Kidney (tissue), 14 donors: Measurements from ENCODE around the gene XAB2. TPM values are rescaled to one million over a fixed set of nuclear protein-coding genes. Genes with fewer than 3 reads are reported as not detected.

ENCODE experiments used
- DNase-seq, 5 donors: peaks; one replicate each; pipeline ENCODE4 v3.0.0-alpha.2; 2013 to 2020
- FAIRE-seq: peaks from 2 replicates; lab custom pipeline; 2012; peaks lifted over from hg19 to GRCh38; lab: Jason Lieb, UNC
- H3K27ac ChIP-seq, 2 donors: one replicate each; pipeline ENCODE4 v1.7.0; 2013; ENCODE audit warnings: low read depth in 2 of 2, low read length in 2 of 2, inconsistent platforms in 1 of 2
- H3K27me3 ChIP-seq: one replicate; pipeline ENCODE4 v1.7.1; 2013; ENCODE audit warnings: low read length, inconsistent platforms; ENCODE audit not compliant: control insufficient read depth, insufficient read depth
- H3K36me3 ChIP-seq, 3 donors: one replicate each; pipeline versions ENCODE4 v1.7.0 to v1.7.1; 2013; ENCODE audit warnings: low read length in 3 of 3, control low read depth in 1 of 3, inconsistent platforms in 1 of 3; ENCODE audit not compliant: insufficient read depth in 3 of 3, control insufficient read depth in 2 of 3
- H3K4me1 ChIP-seq, 3 donors: one replicate each; pipeline versions ENCODE4 v1.7.0 to v1.7.1; 2013; ENCODE audit warnings: low read length in 3 of 3, inconsistent platforms in 1 of 3, low read depth in 1 of 3; ENCODE audit not compliant: control insufficient read depth in 2 of 3, insufficient read depth in 2 of 3
- H3K4me3 ChIP-seq, 3 donors: one replicate each; pipeline versions ENCODE4 v1.7.0 to v1.8.1; 2013; ENCODE audit warnings: low read length in 3 of 3, control low read depth in 1 of 3, inconsistent platforms in 1 of 3
- H3K9ac ChIP-seq, 3 donors: one replicate each; pipeline versions ENCODE4 v1.7.0 to v1.7.1; 2013; ENCODE audit warnings: low read length in 3 of 3, control low read depth in 1 of 3, inconsistent platforms in 1 of 3
- H3K9me3 ChIP-seq, 3 donors: one replicate each; pipeline versions ENCODE4 v1.7.0 to v1.7.1; 2013; ENCODE audit warnings: low read length in 3 of 3, control low read depth in 1 of 3, inconsistent platforms in 1 of 3; ENCODE audit not compliant: control insufficient read depth in 2 of 3, insufficient read depth in 1 of 3
- intact Hi-C: fragments of 100-400 bp; cut with DNase I; formaldehyde crosslinking; loops from one replicate; pipeline ENCODE4 v1.11.1; 2022
- polyA plus RNA-seq: library from polyadenylated mRNA; stranded (reverse); fragments of 350-450 nt; fragmentation: Illumina TruSeq; extraction: RNeasy Lipid Tissue Mini Kit (QIAGEN cat#74804); gene quantifications from one replicate; pipeline ENCODE4 v1.2.3, GENCODE V29; 2014; ENCODE audit warnings: low read depth, low replicate concordance; ENCODE audit not compliant: insufficient read depth
- total RNA-seq: library from RNA; stranded (reverse); fragmentation: NEBNext Ultra II Directional; extraction: Animal tissue kit (Norgen Biotek cat#: 25700); gene quantifications from one replicate; pipeline ENCODE4 v1.2.1, GENCODE V29; 2021
- TF ChIP-seq, protein P1 (sequence below): IDR thresholded peaks from 3 replicates; pipeline ENCODE4 v1.5.1; 2012; ENCODE audit warnings: mild to moderate bottlenecking, moderate library complexity, borderline replicate concordance; ENCODE audit not compliant: insufficient read depth; ENCODE audit errors: extremely low read depth
- donor health status: control.
- donor health status: control.
- donor health status: control.
- donor health status: control.
- donor health status: control.
- donor health status: DM: yes; HTN: yes; CAD: no.
- donor health status: Normal renal cell carcinoma (clear cell type).

XAB2 gene
- total and polyA plus RNA-seq, 2 donors from 2014 or later, result 34.2 to 44.4 TPM

DNA sequence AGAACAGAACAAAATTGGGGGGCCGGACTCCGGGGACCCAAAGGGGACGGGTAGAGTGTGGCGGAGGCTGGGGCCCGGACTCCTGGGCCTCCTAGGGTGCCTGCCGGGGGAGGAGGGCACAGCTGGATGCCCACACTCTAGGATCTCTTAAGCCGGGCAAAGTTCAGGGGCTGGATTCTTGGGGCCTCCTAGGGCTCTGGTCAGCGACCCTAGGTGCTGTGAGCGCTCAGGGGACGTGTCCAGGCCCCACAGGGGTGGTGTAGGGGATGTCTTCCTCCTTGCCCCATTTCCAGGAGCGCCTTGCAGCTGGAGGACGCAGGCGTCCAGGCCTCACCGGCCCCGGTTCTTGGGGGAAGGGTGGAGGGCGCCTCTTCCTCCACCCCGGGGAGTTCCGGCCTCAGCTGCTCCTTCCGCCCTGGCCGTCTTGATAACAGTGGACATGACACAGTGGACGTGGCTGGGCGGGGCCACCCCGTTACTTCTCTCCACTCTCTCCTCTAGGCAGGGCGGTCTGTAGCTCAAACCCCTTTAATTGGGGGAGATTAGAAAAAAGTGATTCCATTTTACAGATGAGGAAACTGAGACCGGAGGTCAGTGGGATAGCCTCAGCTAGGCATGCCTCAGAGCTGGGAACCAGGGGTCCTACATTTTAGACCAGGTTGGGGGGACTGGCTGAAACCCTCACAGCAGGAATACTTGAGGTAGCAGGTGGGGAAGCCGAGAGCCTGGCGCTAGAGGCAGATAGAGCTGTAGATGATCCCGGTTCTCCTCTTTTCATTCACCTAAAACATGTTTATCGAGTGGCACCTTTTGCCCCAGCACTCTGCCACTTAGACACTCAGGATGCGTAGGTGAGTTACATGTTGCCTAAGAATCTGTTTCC lies 8.3 kb upstream of the XAB2 start:
- FAIRE-seq (no peak), DNase-seq (peak in 3 of 5 donors; percentile 13 to 85 (median 30))

DNA sequence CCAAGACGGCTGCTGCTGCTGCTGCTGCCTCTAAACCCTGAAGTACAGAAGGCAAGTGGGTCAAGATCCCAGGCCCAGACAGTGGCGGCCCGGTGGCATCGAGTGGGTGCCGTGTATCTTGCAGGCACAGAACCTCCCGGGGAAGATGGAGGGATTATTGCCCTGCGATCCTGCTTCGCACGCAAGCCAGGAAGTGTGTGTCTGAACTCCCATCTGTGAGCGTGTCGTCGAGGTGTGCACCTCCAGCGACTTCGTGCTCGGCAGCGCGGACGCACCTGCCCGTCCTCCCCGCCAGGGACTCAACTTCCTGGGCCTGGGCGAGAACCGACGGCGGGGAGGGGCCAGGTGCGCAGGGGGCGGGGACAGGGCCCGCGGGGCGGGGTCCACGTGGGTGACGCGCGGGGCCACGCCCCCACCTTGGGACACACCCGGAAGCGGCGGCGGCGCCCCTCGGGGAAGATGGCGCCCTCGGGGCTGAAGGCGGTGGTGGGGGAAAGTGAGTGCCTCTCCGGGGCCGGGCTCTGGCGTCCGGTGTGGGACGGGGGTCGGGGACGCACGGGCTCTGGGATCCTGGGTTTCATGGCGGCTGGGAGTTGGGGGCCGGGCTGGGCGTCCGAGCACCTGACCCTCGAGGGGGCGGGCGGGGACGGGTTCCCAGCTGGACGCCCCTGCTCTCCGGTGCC lies 7.5 kb upstream of the XAB2 start, which contains the start of gene STXBP2:
Gene STXBP2 (plus strand): TSS at position 420 of the 683 bp plus-strand sequence. CDS start 40 bp downstream, at position 460.
- H3K27ac ChIP-seq, result peak within 1 kb of the TSS in 1 of 2 donors; percentile 65
- H3K9ac ChIP-seq, result peak within 1 kb of the TSS in 1 of 3 donors; percentile 61
- intact Hi-C loops, result no loop called here
- FAIRE-seq, result no peak
- peak within 1 kb of the TSS; percentile 57 to 78 (median 75) for H3K4me3 ChIP-seq
- H3K9me3 ChIP-seq, result no peaks in the 10 kb centered on the region
- DNase-seq, result peak; percentile 76 to 94 (median 82)
- H3K27me3 ChIP-seq, result no peaks in the 10 kb centered on the region
- H3K4me1 ChIP-seq, result peaks cover 0 to 17% (median 0%) of the 10 kb centered on the region in 3 donors
- TF ChIP-seq, protein P1, sequence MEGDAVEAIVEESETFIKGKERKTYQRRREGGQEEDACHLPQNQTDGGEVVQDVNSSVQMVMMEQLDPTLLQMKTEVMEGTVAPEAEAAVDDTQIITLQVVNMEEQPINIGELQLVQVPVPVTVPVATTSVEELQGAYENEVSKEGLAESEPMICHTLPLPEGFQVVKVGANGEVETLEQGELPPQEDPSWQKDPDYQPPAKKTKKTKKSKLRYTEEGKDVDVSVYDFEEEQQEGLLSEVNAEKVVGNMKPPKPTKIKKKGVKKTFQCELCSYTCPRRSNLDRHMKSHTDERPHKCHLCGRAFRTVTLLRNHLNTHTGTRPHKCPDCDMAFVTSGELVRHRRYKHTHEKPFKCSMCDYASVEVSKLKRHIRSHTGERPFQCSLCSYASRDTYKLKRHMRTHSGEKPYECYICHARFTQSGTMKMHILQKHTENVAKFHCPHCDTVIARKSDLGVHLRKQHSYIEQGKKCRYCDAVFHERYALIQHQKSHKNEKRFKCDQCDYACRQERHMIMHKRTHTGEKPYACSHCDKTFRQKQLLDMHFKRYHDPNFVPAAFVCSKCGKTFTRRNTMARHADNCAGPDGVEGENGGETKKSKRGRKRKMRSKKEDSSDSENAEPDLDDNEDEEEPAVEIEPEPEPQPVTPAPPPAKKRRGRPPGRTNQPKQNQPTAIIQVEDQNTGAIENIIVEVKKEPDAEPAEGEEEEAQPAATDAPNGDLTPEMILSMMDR, result no peak
- peaks cover 0 to 10% (median 5%) of the 10 kb centered on the region in 3 donors for H3K36me3 ChIP-seq

More for the DNA sequence above, 8.3 kb upstream of the XAB2 start:
- Histone ChIP-seq H3K4me3 (peak overlapping the region; percentile 33 to 78 (median 75)), H3K9me3 (no peaks in the 10 kb centered on the region), H3K4me1 (peaks cover 0 to 17% (median 0%) of the 10 kb centered on the region in 3 donors), H3K36me3 (peaks cover 0 to 10% (median 5%) of the 10 kb centered on the region in 3 donors), H3K27me3 (no peaks in the 10 kb centered on the region), H3K9ac (peak overlapping the region in 1 of 3 donors; percentile 61), H3K27ac (peak overlapping the region in 1 of 2 donors; percentile 65)
- TF ChIP-seq, protein P1, result no peak
- intact Hi-C loops, result no loop called here

DNA sequence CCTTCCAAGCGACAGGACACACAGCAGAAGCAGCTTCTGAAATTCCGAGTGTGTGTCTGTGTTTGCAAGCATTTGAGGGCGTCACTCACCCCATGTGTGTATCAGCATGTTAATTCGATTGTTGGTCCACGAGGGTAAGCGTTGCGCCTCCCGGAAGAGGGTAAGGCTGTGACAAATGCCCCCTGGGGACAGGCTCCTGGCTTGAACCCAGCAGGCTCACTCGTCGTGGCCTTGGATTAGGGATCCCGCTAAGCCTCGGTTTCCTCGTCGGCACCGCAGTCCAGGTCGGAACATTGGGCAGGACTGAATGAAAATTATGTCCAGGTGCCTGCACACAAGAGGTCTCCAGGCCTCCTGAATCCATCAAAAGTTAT lies 7.0 kb upstream of the XAB2 start:
- Histone ChIP-seq H3K9me3 (no peaks in the 10 kb centered on the region), H3K27me3 (no peaks in the 10 kb centered on the region), H3K4me3 (peak overlapping the region; percentile 57 to 75 (median 68)), H3K9ac (peak overlapping the region in 1 of 3 donors; percentile 15), H3K4me1 (peaks cover 0 to 17% (median 0%) of the 10 kb centered on the region in 3 donors), H3K27ac (peak overlapping the region in 1 of 2 donors; percentile 65), H3K36me3 (peaks cover 0 to 10% (median 5%) of the 10 kb centered on the region in 3 donors)
- DNase-seq (no peak), FAIRE-seq (no peak)
- TF ChIP-seq, protein P1, result no peak
- intact Hi-C loops, result no loop called here
